Stimulated activated naive CD4-positive, alpha-beta T cell (primary cell): ENCODE data around the gene D2HGDH.
"Not testable (repeated sequence)": the region's sequence is repeated elsewhere in the genome, so short reads cannot be mapped to it uniquely, and the experiment has no call there.

Experiments used
- DNase-seq, 6 experiments: peaks; one replicate each; lab custom pipeline; 2025; lab: John Stamatoyannopoulos, UW

The D2HGDH gene

GRCh38 chr2:241808721-241809382, 74.4 kb downstream of the D2HGDH start, which contains the start of gene NEU4:
TSS of gene NEU4 (plus strand) at chr2:241809193. CDS start at chr2:241814485, 5,292 bp downstream.
- DNase-seq, result no peak

GRCh38 chr2:241809383-241810306, 75.2 kb downstream of the D2HGDH start:
- no peak for DNase-seq

GRCh38 chr2:241810307-241811200, 76.1 kb downstream of the D2HGDH start:
- DNase-seq, result no peak

- DNase-seq, result no peak
Measured at GRCh38 chr2:241811201-241811951, 76.9 kb downstream of the D2HGDH start.

- DNase-seq, result no peak
Measured at GRCh38 chr2:241811952-241812729, 77.7 kb downstream of the D2HGDH start.

- DNase-seq, result no peak
Measured at GRCh38 chr2:241812730-241813643, 78.6 kb downstream of the D2HGDH start.

- DNase-seq, result peak in 2 of 6 experiments; percentile 16 to 49
Measured at GRCh38 chr2:241813644-241814392, 79.4 kb downstream of the D2HGDH start.

GRCh38 chr2:241814393-241814642, 79.9 kb downstream of the D2HGDH start:
- no peak for DNase-seq

GRCh38 chr2:241814643-241815476, 80.4 kb downstream of the D2HGDH start:
- DNase-seq, result no peak

- no peak for DNase-seq
Measured at GRCh38 chr2:241815477-241816430, 81.3 kb downstream of the D2HGDH start.

- DNase-seq, result no peak
Measured at GRCh38 chr2:241816431-241817121, 82.1 kb downstream of the D2HGDH start.

- DNase-seq, result no peak
Measured at GRCh38 chr2:241817126-241817820, 82.8 kb downstream of the D2HGDH start.

GRCh38 chr2:241817821-241818215, 83.4 kb downstream of the D2HGDH start:
- not testable (repeated sequence) for DNase-seq
